K562 (cell line): ENCODE measurements around the gene LOXHD1. TPM values are rescaled to one million over a fixed set of nuclear protein-coding genes. Genes with fewer than 3 reads are reported as not detected.

Experiments used
- ESRRA ChIP-seq: fragments of 450-650 bp; IDR thresholded peaks from 2 replicates; pipeline ENCODE4 v1.6.1; 2014; ENCODE audit warnings: low read depth, mild to moderate bottlenecking, moderate library complexity, borderline replicate concordance
- PTTG1 ChIP-seq: fragments of 450-650 bp; IDR thresholded peaks from 2 replicates; pipeline ENCODE4 v1.6.1; 2016; ENCODE audit warnings: low read depth, mild to moderate bottlenecking, missing genetic modification characterization, missing compliant biosample characterization
- RCOR1 ChIP-seq, 2 experiments: IDR thresholded peaks; 2 replicates each; pipeline ENCODE4 v1.6.1; 2012; ENCODE audit warnings: low read depth in 2 of 2, low read length in 2 of 2, borderline replicate concordance in 1 of 2, improper control_type of control experiment in 1 of 2
- SP2 ChIP-seq: IDR thresholded peaks from 2 replicates; pipeline ENCODE4 v1.6.1; 2011; ENCODE audit warnings: mild to moderate bottlenecking, low read depth, low read length, moderate library complexity; ENCODE audit not compliant: poor library complexity, severe bottlenecking; ENCODE audit errors: extremely low read depth
- TEAD4 ChIP-seq, 2 experiments: sonication (generic) in 1 of 2; formaldehyde crosslinking in 1 of 2; IDR thresholded peaks; 2 replicates each; pipeline versions ENCODE4 v1.6.1 to v1.8.0; 2012 to 2022; ENCODE audit warnings: borderline replicate concordance in 1 of 2, inconsistent platforms in 1 of 2, low read length in 1 of 2, mild to moderate bottlenecking in 1 of 2, missing genetic modification reagents in 1 of 2
- VEZF1 ChIP-seq: fragments of 200-800 bp; sonication (Bioruptor generic); IDR thresholded peaks from 2 replicates; pipeline ENCODE4 v1.6.1; 2017; ENCODE audit warnings: missing genetic modification characterization, missing compliant biosample characterization
- ZBTB34 ChIP-seq: fragments of 250-450 bp; sonication (Bioruptor Pico); IDR thresholded peaks from 2 replicates; pipeline ENCODE4 v1.8.0; 2021; ENCODE audit warnings: mild to moderate bottlenecking, moderate library complexity
- ZKSCAN1 ChIP-seq: fragments of 150-350 bp; IDR thresholded peaks from 2 replicates; pipeline ENCODE4 v1.6.1; 2016; ENCODE audit warnings: low read depth, low read length
- ZNF239 ChIP-seq: fragments of 250-450 bp; sonication (Bioruptor Pico); IDR thresholded peaks from 2 replicates; pipeline ENCODE4 v1.4.0; 2020; ENCODE audit warnings: mild to moderate bottlenecking
- polyA plus RNA-seq, 8 experiments: library from polyadenylated mRNA; depleted of rRNA in 4 of 8; stranded (reverse) in 5 of 8; unstranded in 3 of 8; fragments of >200 nt; fragmentation: Nextera tagmentation in 2 of 8; fragmentation: Illumina TruSeq in 1 of 8; extraction: Ambion mirVana in 2 of 8; extraction: Trizol in 1 of 8; gene quantifications; 2 replicates each; pipeline versions ENCODE4 v1.2.1 to v1.2.3, GENCODE V29; 2011 to 2014; ENCODE audit warnings: inconsistent platforms in 1 of 8, missing spikeins in 1 of 8
- total RNA-seq, 7 experiments: library from RNA; depleted of rRNA in 6 of 7; stranded (reverse); fragments of >200 nt in 6 of 7; fragmentation: Illumina TruSeq in 2 of 7; extraction: Trizol in 2 of 7; gene quantifications; 2 replicates each; pipeline versions ENCODE4 v1.2.1 to v1.2.3, GENCODE V29; 2011 to 2021; ENCODE audit warnings: low replicate concordance in 1 of 7

The LOXHD1 gene
- total and polyA plus RNA-seq, 9 of the 15 experiments (the other 6 are each of a cell fraction or from before 2014, with no cell fraction given) = not detected

GRCh38 chr18:46546111-46546640 is 110.8 kb downstream of the LOXHD1 start (continued):
- TF ChIP-seq VEZF1 (no peak), ZKSCAN1 (no peak), PTTG1 (tag) (no peak), ZBTB34 (CRISPR knock-in tag) (no peak), SP2 (no peak), ESRRA (no peak), ZNF239 (CRISPR knock-in tag) (no peak), RCOR1 (IDR thresholded peaks at IDR 0.05; ENCODE audit: borderline replicate concordance in 1 of 2, low read depth in 2 of 2, low read length in 2 of 2) (no peak), TEAD4 (IDR thresholded peaks at IDR 0.05; ENCODE audit: low read length) (no peak), TEAD4 (CRISPR knock-in tag; IDR thresholded peaks at IDR 0.05; ENCODE audit: borderline replicate concordance) (no peak)
